HepG2 (cell line): ENCODE measurements around the gene ZNF22. TPM values are rescaled to one million over a fixed set of nuclear protein-coding genes. Genes with fewer than 3 reads are reported as not detected.

Experiments used
- AKAP8 ChIP-seq: sonication (generic); formaldehyde crosslinking; IDR thresholded peaks from 2 replicates; pipeline ENCODE4 v1.5.1; 2020; ENCODE audit warnings: mild to moderate bottlenecking, missing genetic modification reagents
- CEBPG ChIP-seq: IDR thresholded peaks from 2 replicates; pipeline ENCODE4 v1.6.1; 2016
- DNMT3B ChIP-seq: conservative IDR thresholded peaks from 2 replicates; pipeline ENCODE4 v1.6.1; 2016; ENCODE audit warnings: missing biosample characterization, control low read depth
- FIP1L1 ChIP-seq: fragments of 200-400 bp; formaldehyde crosslinking; IDR thresholded peaks from 2 replicates; pipeline ENCODE4 v1.6.1; 2018; ENCODE audit warnings: low read depth, mild to moderate bottlenecking, low read length, moderate library complexity, borderline replicate concordance; ENCODE audit not compliant: insufficient read depth
- HIVEP1 ChIP-seq: sonication (generic); formaldehyde crosslinking; IDR thresholded peaks from 2 replicates; pipeline ENCODE4 v1.4.0; 2020; ENCODE audit warnings: mild to moderate bottlenecking, missing genetic modification reagents
- JDP2 ChIP-seq: sonication (generic); formaldehyde crosslinking; IDR thresholded peaks from 2 replicates; pipeline ENCODE4 v1.8.1; 2022; ENCODE audit warnings: missing genetic modification reagents, borderline replicate concordance
- KAT8 ChIP-seq: IDR thresholded peaks from 2 replicates; pipeline ENCODE4 v1.6.1; 2016; ENCODE audit warnings: missing genetic modification reagents, missing compliant biosample characterization
- MTF1 ChIP-seq: sonication (generic); formaldehyde crosslinking; IDR thresholded peaks from 2 replicates; pipeline ENCODE4 v1.5.0; 2020; ENCODE audit warnings: missing genetic modification reagents
- RBM22 ChIP-seq: fragments of 200-400 bp; formaldehyde crosslinking; optimal IDR thresholded peaks from 2 replicates; pipeline ENCODE3; 2017; ENCODE audit warnings: mild to moderate bottlenecking, low read length, moderate library complexity
- SAFB2 ChIP-seq: sonication (generic); formaldehyde crosslinking; IDR thresholded peaks from 2 replicates; pipeline ENCODE4 v1.5.1; 2020; ENCODE audit warnings: missing genetic modification reagents, low read depth, mild to moderate bottlenecking, borderline replicate concordance
- SALL2 ChIP-seq: sonication (generic); formaldehyde crosslinking; IDR thresholded peaks from 2 replicates; pipeline ENCODE4 v1.8.1; 2023; ENCODE audit warnings: mild to moderate bottlenecking, missing genetic modification reagents, inconsistent platforms
- SPEN ChIP-seq: sonication (generic); formaldehyde crosslinking; IDR thresholded peaks from 2 replicates; pipeline ENCODE4 v1.5.1; 2020; ENCODE audit warnings: low read depth, mild to moderate bottlenecking, missing genetic modification reagents
- TGIF2 ChIP-seq: IDR thresholded peaks from 2 replicates; pipeline ENCODE4 v1.6.1; 2016; ENCODE audit warnings: control low read depth, missing compliant biosample characterization
- THYN1 ChIP-seq: sonication (generic); formaldehyde crosslinking; IDR thresholded peaks from 2 replicates; pipeline ENCODE4 v1.8.1; 2023; ENCODE audit warnings: low read depth, mild to moderate bottlenecking, moderate library complexity, missing genetic modification reagents, borderline replicate concordance
- ZBTB3 ChIP-seq: sonication (generic); formaldehyde crosslinking; IDR thresholded peaks from 2 replicates; pipeline ENCODE4 v1.4.0; 2020; ENCODE audit warnings: low read depth, mild to moderate bottlenecking, moderate library complexity, missing genetic modification reagents, borderline replicate concordance
- ZNF20 ChIP-seq: sonication (generic); formaldehyde crosslinking; IDR thresholded peaks from 2 replicates; pipeline ENCODE4 v1.4.0; 2020; ENCODE audit warnings: mild to moderate bottlenecking, moderate library complexity, missing genetic modification reagents
- ZNF562 ChIP-seq: sonication (generic); formaldehyde crosslinking; IDR thresholded peaks from 2 replicates; pipeline ENCODE4 v1.8.0; 2022; ENCODE audit warnings: missing genetic modification reagents, borderline replicate concordance
- ZNF674 ChIP-seq: sonication (generic); formaldehyde crosslinking; IDR thresholded peaks from 2 replicates; pipeline ENCODE4 v1.5.0; 2020; ENCODE audit warnings: low read depth, mild to moderate bottlenecking, missing genetic modification reagents
- ZNF768 ChIP-seq: sonication (generic); formaldehyde crosslinking; IDR thresholded peaks from 2 replicates; pipeline ENCODE4 v1.4.0; 2020; ENCODE audit warnings: missing genetic modification reagents
- ZNF777 ChIP-seq: sonication (generic); formaldehyde crosslinking; IDR thresholded peaks from 2 replicates; pipeline ENCODE4 v1.4.0; 2020; ENCODE audit warnings: missing genetic modification reagents
- polyA plus RNA-seq, 8 experiments: library from polyadenylated mRNA; depleted of rRNA in 3 of 8; stranded (reverse) in 7 of 8; unstranded in 1 of 8; fragments of >200 nt; fragmentation: Illumina TruSeq in 4 of 8; extraction: Trizol in 4 of 8; gene quantifications; 2 replicates each; pipeline versions ENCODE4 v1.2.1 to v1.2.3, GENCODE V29; 2011 to 2016; ENCODE audit warnings: low read depth in 4 of 8, missing spikeins in 1 of 8, mixed read lengths in 1 of 8; ENCODE audit not compliant: insufficient read depth in 1 of 8
- total RNA-seq, 5 experiments: library from RNA; depleted of rRNA; stranded (reverse); fragments of >200 nt; fragmentation: Illumina TruSeq; extraction: Trizol; gene quantifications; 2 replicates each; pipeline ENCODE4 v1.2.3, GENCODE V29; 2016; ENCODE audit warnings: low read depth in 1 of 5
- TF ChIP-seq, protein P1 (sequence below): sonication (generic); formaldehyde crosslinking; IDR thresholded peaks from 2 replicates; pipeline ENCODE4 v1.4.0; 2020; ENCODE audit warnings: missing genetic modification reagents, borderline replicate concordance
- TF ChIP-seq, protein P2 (sequence below): sonication (generic); formaldehyde crosslinking; IDR thresholded peaks from 2 replicates; pipeline ENCODE4 v1.5.1; 2020; ENCODE audit warnings: missing genetic modification reagents, mild to moderate bottlenecking, borderline replicate concordance
- TF ChIP-seq, protein P3 (sequence below): sonication (generic); formaldehyde crosslinking; IDR thresholded peaks from 2 replicates; pipeline ENCODE4 v1.4.0; 2020; ENCODE audit warnings: missing genetic modification reagents, borderline replicate concordance

ZNF22 gene
- total and polyA plus RNA-seq, 2 of the 13 experiments (the other 11 are each of a cell fraction or from before 2014, with no cell fraction given), result 0.40 to 1.3 TPM

DNA sequence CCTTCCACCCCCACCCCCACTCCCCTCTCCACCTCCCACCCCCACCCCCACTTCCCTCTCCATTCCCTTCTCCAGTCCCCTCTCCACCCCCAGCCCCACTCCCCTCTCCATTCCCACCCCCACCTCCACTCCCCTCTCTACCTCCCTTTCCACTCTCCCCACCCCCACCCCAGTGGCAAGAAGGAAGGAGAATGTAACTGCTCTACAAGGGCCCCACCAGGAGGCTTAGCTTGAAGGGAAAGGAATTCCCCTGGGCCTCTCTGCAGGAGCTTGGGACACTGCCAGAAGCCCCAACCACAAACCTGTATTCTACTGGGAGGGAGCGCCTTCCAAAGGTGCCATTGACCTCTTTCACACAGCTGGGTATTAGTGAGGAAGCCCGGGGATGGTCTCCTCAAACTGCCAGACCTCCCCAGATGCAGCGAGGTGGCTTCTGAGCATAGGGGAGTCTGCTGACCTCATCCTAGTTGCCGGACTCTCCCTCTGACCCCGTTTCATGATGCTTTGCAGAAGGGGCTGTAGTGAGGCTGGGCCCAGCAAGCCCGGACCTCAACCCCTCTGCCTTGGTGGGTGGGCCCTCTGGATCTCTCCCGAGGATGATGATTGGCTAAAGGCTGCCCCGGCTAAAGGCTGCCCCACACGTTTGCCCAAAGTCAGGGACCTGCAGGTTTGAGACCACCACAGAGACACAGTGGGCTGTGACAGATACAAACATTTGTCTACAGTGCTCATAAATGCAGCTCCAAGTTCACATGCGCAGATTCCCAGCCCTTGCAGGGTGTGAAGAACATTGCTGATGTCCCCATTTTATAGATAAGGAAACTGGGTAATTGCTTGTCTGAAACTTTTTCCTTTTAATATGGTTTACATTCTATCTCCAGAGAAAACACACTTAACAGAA lies 25.0 kb upstream of the ZNF22 start (continued):
- TF ChIP-seq RBM22, result peak; percentile 95
- TF ChIP-seq ZNF562 (CRISPR knock-in tag), result no peak
- no peak; the same call in 1 of the 2 replicates for TF ChIP-seq ZNF674
- TF ChIP-seq, protein P1, sequence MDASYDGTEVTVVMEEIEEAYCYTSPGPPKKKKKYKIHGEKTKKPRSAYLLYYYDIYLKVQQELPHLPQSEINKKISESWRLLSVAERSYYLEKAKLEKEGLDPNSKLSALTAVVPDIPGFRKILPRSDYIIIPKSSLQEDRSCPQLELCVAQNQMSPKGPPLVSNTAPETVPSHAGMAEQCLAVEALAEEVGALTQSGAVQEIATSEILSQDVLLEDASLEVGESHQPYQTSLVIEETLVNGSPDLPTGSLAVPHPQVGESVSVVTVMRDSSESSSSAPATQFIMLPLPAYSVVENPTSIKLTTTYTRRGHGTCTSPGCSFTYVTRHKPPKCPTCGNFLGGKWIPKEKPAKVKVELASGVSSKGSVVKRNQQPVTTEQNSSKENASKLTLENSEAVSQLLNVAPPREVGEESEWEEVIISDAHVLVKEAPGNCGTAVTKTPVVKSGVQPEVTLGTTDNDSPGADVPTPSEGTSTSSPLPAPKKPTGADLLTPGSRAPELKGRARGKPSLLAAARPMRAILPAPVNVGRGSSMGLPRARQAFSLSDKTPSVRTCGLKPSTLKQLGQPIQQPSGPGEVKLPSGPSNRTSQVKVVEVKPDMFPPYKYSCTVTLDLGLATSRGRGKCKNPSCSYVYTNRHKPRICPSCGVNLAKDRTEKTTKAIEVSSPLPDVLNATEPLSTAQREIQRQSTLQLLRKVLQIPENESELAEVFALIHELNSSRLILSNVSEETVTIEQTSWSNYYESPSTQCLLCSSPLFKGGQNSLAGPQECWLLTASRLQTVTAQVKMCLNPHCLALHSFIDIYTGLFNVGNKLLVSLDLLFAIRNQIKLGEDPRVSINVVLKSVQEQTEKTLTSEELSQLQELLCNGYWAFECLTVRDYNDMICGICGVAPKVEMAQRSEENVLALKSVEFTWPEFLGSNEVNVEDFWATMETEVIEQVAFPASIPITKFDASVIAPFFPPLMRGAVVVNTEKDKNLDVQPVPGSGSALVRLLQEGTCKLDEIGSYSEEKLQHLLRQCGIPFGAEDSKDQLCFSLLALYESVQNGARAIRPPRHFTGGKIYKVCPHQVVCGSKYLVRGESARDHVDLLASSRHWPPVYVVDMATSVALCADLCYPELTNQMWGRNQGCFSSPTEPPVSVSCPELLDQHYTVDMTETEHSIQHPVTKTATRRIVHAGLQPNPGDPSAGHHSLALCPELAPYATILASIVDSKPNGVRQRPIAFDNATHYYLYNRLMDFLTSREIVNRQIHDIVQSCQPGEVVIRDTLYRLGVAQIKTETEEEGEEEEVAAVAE, result no peak
- no peak for TF ChIP-seq SPEN (CRISPR knock-in tag)
- TF ChIP-seq JDP2 (CRISPR knock-in tag), result no peak
- TF ChIP-seq AKAP8 (CRISPR knock-in tag), result peak; percentile 95
- TF ChIP-seq CEBPG (CRISPR knock-in tag), result no peak
- TF ChIP-seq SAFB2 (CRISPR knock-in tag), result no peak
- no peak for TF ChIP-seq KAT8 (CRISPR knock-in tag)
- no peak; the same call in 1 of the 2 replicates for TF ChIP-seq THYN1
- TF ChIP-seq ZNF777 (CRISPR knock-in tag), result no peak
- peak; percentile 15; the same call in 1 of the 2 replicates for TF ChIP-seq ZBTB3 (CRISPR knock-in tag)
- no peak for TF ChIP-seq SALL2 (CRISPR knock-in tag)
- no peak for TF ChIP-seq ZNF20 (CRISPR knock-in tag)
- TF ChIP-seq DNMT3B (CRISPR knock-in tag), result no peak
- TF ChIP-seq, protein P2, sequence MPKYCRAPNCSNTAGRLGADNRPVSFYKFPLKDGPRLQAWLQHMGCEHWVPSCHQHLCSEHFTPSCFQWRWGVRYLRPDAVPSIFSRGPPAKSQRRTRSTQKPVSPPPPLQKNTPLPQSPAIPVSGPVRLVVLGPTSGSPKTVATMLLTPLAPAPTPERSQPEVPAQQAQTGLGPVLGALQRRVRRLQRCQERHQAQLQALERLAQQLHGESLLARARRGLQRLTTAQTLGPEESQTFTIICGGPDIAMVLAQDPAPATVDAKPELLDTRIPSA (CRISPR knock-in tag), result no peak
- TF ChIP-seq FIP1L1, result no peak
- TF ChIP-seq, protein P3, sequence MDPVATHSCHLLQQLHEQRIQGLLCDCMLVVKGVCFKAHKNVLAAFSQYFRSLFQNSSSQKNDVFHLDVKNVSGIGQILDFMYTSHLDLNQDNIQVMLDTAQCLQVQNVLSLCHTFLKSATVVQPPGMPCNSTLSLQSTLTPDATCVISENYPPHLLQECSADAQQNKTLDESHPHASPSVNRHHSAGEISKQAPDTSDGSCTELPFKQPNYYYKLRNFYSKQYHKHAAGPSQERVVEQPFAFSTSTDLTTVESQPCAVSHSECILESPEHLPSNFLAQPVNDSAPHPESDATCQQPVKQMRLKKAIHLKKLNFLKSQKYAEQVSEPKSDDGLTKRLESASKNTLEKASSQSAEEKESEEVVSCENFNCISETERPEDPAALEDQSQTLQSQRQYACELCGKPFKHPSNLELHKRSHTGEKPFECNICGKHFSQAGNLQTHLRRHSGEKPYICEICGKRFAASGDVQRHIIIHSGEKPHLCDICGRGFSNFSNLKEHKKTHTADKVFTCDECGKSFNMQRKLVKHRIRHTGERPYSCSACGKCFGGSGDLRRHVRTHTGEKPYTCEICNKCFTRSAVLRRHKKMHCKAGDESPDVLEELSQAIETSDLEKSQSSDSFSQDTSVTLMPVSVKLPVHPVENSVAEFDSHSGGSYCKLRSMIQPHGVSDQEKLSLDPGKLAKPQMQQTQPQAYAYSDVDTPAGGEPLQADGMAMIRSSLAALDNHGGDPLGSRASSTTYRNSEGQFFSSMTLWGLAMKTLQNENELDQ (CRISPR knock-in tag), result no peak
- TF ChIP-seq HIVEP1, result peak; percentile 31; the same call in 1 of the 2 replicates
- TF ChIP-seq MTF1 (CRISPR knock-in tag), result no peak
- TF ChIP-seq ZNF768 (CRISPR knock-in tag), result no peak
- no peak; the same call in 1 of the 2 replicates for TF ChIP-seq TGIF2 (CRISPR knock-in tag)
